Nephron (organoid): Measurements from ENCODE around the gene FSTL1.
A peak's percentile ranks its signal among the peaks of the same experiment; 100 is the strongest.

ENCODE experiments used
- H3K27ac Mint-ChIP-seq, 3 experiments: 2 replicates each; pipeline ENCODE4 v1.8.0; 2020; ENCODE audit warnings: mixed read lengths in 3 of 3, mild to moderate bottlenecking in 2 of 3, moderate library complexity in 1 of 3
- H3K27me3 Mint-ChIP-seq: 2 replicates; pipeline ENCODE4 v1.8.0; 2021; ENCODE audit warnings: low read depth, mild to moderate bottlenecking, moderate library complexity, mixed read lengths
- H3K36me3 Mint-ChIP-seq: 2 replicates; pipeline ENCODE4 v1.8.0; 2020; ENCODE audit warnings: low read depth, mixed read lengths
- H3K4me1 Mint-ChIP-seq: 2 replicates; pipeline ENCODE4 v1.8.0; 2020; ENCODE audit warnings: mixed read lengths
- H3K4me3 Mint-ChIP-seq, 3 experiments: 2 replicates each; pipeline ENCODE4 v1.8.0; 2020; ENCODE audit warnings: mild to moderate bottlenecking in 3 of 3, mixed read lengths in 3 of 3, moderate library complexity in 2 of 3
- H3K9me3 Mint-ChIP-seq: 2 replicates; pipeline ENCODE4 v1.8.0; 2020; ENCODE audit warnings: mixed read lengths
- TF ChIP-seq, protein P1 (sequence below), 3 experiments: fragments of 200-600 bp; sonication (generic); IDR thresholded peaks; one replicate each; pipeline ENCODE4 v1.5.0; 2021; ENCODE audit warnings: antibody characterized with exemption in 3 of 3; ENCODE audit not compliant: unreplicated experiment in 3 of 3

FSTL1 gene

DNA sequence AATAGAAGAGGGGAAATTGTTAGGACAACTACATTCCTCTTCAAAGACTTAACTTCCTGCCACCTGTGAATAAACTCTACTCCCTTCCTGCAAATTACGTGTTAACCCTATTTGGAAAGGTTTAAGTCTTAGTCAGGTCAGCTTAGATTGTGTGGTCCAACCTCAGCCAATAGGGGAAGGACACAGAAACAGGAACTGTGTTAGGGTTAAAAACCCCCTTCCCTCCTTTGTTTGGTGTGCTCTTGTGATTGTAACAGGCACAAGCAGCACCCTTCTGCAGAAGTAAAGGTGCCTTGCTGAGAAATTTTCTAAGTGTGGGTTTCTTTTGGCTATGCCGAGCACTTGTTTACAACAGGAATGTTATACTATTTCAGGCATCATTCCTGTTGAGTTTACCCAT is 45.0 kb upstream of the FSTL1 start:
- Mint-ChIP-seq H3K27ac (peak overlapping the region in 2 of 3 experiments; percentile 53 to 90), H3K9me3 (peaks cover 5% of the 10 kb centered on the region)
- TF ChIP-seq, protein P1, sequence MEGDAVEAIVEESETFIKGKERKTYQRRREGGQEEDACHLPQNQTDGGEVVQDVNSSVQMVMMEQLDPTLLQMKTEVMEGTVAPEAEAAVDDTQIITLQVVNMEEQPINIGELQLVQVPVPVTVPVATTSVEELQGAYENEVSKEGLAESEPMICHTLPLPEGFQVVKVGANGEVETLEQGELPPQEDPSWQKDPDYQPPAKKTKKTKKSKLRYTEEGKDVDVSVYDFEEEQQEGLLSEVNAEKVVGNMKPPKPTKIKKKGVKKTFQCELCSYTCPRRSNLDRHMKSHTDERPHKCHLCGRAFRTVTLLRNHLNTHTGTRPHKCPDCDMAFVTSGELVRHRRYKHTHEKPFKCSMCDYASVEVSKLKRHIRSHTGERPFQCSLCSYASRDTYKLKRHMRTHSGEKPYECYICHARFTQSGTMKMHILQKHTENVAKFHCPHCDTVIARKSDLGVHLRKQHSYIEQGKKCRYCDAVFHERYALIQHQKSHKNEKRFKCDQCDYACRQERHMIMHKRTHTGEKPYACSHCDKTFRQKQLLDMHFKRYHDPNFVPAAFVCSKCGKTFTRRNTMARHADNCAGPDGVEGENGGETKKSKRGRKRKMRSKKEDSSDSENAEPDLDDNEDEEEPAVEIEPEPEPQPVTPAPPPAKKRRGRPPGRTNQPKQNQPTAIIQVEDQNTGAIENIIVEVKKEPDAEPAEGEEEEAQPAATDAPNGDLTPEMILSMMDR (IDR thresholded peaks at IDR 0.05; ENCODE audit: unreplicated experiment in 3 of 3), result no peak

DNA sequence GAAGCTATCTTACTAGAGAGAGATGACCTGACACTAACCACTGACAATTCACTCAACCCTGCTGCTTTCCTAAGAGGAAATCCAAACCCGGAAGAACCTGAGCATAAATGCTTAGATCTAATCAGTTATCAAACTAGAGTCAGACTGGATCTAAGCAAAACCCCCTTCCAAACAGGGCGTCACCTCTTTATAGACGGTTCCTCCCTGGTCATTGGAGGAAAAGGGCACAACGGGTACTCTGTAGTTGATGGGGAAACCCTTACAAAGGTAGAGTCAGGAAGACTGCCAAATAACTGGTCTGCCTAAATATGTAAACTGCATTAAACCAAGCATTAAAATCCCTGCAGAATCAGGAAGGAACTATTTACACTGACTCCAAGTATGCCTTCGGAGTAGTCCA is 41.3 kb upstream of the FSTL1 start:
- Mint-ChIP-seq H3K4me1 (peaks cover 23% of the 10 kb centered on the region), H3K27me3 (peaks cover 5% of the 10 kb centered on the region), H3K27ac (no peak overlapping the region), H3K9me3 (peaks cover 8% of the 10 kb centered on the region), H3K4me3 (no peak overlapping the region), H3K36me3 (no peaks in the 10 kb centered on the region)
- TF ChIP-seq, protein P1 (IDR thresholded peaks at IDR 0.05; ENCODE audit: unreplicated experiment in 3 of 3), result no peak

More for the DNA sequence above, 45.0 kb upstream of the FSTL1 start:
- H3K36me3 Mint-ChIP-seq, result no peaks in the 10 kb centered on the region
- peaks cover 36% of the 10 kb centered on the region for H3K4me1 Mint-ChIP-seq
- H3K27me3 Mint-ChIP-seq, result peaks cover 3% of the 10 kb centered on the region
- no peak overlapping the region for H3K4me3 Mint-ChIP-seq

DNA sequence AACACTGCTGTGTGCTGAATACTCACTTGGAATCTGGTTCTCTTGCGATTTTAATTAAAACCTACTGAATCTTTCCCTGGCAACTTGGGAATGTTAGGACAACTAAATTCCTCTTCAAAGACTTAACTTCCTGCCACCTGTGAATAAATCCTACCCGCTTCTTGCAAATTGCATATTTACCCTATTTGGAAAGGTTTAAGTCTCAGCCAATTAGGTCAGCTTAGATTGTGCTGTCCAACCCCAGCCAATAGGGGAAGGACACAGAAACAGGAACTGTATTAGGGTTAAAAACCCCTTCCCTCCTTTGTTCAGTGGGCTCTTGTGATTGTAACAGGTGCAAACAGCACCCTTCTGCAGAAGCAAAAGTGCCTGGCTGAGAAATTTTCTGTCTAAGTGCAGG is 38.6 kb upstream of the FSTL1 start:
- TF ChIP-seq, protein P1 (IDR thresholded peaks at IDR 0.05; ENCODE audit: unreplicated experiment in 3 of 3), result no peak
- Mint-ChIP-seq H3K4me3 (no peak overlapping the region), H3K27ac (no peak overlapping the region), H3K9me3 (peaks cover 3% of the 10 kb centered on the region), H3K36me3 (no peaks in the 10 kb centered on the region), H3K27me3 (peaks cover 6% of the 10 kb centered on the region), H3K4me1 (peaks cover 18% of the 10 kb centered on the region)

DNA sequence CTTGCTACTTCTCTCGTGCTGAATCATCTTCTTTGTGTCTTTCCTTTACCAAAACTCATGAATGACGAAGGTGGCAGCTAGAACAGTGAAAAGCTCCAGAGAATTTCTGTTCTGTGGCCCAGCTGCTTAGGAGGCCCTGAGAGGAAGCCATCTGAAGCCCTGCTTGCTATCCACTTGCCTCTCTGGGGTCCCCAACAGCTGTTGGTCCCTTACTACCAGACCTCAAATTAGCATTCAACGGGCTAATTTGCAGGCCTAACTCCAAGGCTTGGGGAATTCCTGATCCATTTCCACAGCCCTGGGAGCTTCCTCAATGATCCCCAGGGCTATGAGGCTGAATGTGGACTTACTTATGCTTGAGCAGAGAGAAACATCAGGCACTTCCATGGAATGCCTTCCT is 37.5 kb upstream of the FSTL1 start:
- TF ChIP-seq, protein P1 (IDR thresholded peaks at IDR 0.05; ENCODE audit: unreplicated experiment in 3 of 3), result no peak
- Mint-ChIP-seq H3K36me3 (no peaks in the 10 kb centered on the region), H3K9me3 (peaks cover 3% of the 10 kb centered on the region), H3K27ac (peak overlapping the region in 2 of 3 experiments; percentile 18 to 86), H3K4me1 (peaks cover 18% of the 10 kb centered on the region), H3K4me3 (no peak overlapping the region), H3K27me3 (peaks cover 6% of the 10 kb centered on the region)

DNA sequence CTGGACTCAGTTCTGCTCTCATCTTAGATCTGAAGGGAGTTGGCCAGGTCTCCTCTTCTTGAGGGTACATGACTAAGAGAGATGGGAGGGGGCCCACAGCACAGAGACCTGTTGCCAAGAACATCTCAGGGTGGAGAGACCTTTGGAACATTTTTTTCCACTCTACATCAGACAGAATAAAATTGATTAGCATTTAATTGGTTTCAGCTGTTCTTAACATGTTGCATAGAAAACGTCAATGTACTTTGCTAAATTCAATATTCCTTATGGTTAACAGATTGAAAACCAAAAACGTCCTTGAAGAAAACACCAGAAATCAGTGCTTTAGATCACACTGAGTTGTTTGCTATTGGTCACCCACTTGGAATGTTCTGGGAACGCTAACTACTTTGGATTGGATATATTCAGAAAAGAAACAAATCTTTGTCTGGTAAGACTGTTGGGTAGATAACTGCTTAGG is 36.4 kb upstream of the FSTL1 start:
- TF ChIP-seq, protein P1 (IDR thresholded peaks at IDR 0.05; ENCODE audit: unreplicated experiment in 3 of 3), result no peak
- Mint-ChIP-seq H3K4me3 (no peak overlapping the region), H3K9me3 (peaks cover 3% of the 10 kb centered on the region), H3K36me3 (no peaks in the 10 kb centered on the region), H3K27ac (peak overlapping the region in 2 of 3 experiments; percentile 18 to 86), H3K27me3 (peaks cover 3% of the 10 kb centered on the region), H3K4me1 (peaks cover 18% of the 10 kb centered on the region)

DNA sequence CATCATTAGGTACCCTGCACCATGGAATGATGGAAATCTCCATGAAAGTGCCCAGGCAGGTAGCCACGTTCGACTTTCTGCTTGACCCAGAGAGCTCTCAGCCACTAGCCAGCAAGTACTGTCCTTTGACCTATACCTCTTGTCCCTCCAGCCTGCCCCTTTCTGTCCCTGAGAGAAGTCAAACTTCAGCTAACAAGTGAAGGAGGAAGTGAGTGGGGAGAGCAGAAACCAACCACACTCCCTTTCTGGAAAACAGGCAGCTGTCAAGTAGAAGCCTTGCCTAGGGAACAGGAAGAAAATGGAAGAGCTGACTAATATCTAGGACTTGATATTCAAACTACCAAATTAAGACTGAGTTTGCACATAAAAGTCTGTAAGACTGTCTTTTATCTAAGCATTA is 30.3 kb upstream of the FSTL1 start:
- Mint-ChIP-seq H3K9me3 (peaks cover 2% of the 10 kb centered on the region), H3K36me3 (no peaks in the 10 kb centered on the region), H3K4me1 (no peaks in the 10 kb centered on the region), H3K27ac (no peak overlapping the region), H3K27me3 (peaks cover under 1% of the 10 kb centered on the region), H3K4me3 (no peak overlapping the region)
- TF ChIP-seq, protein P1 (IDR thresholded peaks at IDR 0.05; ENCODE audit: unreplicated experiment in 3 of 3), result no peak
